ENCODE data around the gene MCF2L.
"Not testable (repeated sequence)": the region's sequence is repeated elsewhere in the genome, so short reads cannot be mapped to it uniquely, and the experiment has no call there.

Gene MCF2L

DNA sequence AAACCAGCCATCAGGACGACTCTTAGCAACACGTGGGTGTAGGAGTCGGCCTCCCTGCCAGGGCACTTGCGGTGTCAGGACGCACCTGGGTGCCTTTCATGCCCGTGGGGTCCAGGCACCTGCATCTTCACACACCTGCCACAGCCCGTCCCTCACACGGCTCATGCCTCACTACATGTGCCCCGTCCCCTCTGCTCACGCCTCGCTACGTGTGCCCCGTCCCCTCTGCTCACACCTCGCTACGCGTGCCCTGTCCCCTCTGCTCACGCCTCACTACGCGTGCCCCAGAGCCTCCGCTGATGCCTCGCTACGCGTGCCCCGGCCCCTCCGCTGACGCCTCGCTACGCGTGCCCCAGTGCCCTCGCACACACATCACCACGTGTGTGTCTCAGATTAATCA, 78.6 kb downstream of the MCF2L start:
- Histone ChIP-seq H3K36me3 (ENCODE audit: control insufficient read depth, low read depth, low read length) (no peaks in the 10 kb centered on the region), H3K9me3 (ENCODE audit: control insufficient read depth, low read depth, low read length) (no peaks in the 10 kb centered on the region), H3K27me3 (ENCODE audit: control insufficient read depth, insufficient read depth, low read length) (peaks cover 13% of the 10 kb centered on the region), H3K9ac (ENCODE audit: low read length) (no peak overlapping the region), H3K27ac (ENCODE audit: low read length) (no peak overlapping the region), H3K4me3 (ENCODE audit: low read length) (no peak overlapping the region), H3K4me1 (ENCODE audit: control insufficient read depth, low read depth, low read length) (no peaks in the 10 kb centered on the region)

DNA sequence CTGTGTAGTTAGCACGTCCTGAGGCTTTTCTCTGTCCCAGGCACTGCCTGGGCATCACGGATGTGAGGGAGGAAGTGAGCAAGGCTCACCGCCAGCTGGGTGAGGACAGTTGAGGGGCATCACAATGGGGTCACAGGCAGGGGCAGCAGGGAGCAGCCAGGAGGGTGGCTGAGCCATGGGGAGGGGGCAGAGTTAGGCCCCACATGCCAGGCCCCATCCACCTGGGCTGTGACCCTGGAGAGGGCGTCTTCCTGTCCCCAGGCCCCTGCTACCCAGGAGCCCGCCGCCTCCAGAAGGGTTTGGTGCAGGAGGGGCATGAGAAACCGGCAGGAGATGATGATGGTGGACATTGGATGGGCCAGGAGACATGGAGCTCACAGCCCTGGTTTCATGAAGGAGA, 79.8 kb downstream of the MCF2L start:
- Histone ChIP-seq H3K9me3 (ENCODE audit: control insufficient read depth, low read depth, low read length) (no peaks in the 10 kb centered on the region), H3K27me3 (ENCODE audit: control insufficient read depth, insufficient read depth, low read length) (peaks cover 13% of the 10 kb centered on the region), H3K4me3 (ENCODE audit: low read length) (no peak overlapping the region), H3K4me1 (ENCODE audit: control insufficient read depth, low read depth, low read length) (no peaks in the 10 kb centered on the region), H3K36me3 (ENCODE audit: control insufficient read depth, low read depth, low read length) (no peaks in the 10 kb centered on the region), H3K27ac (ENCODE audit: low read length) (no peak overlapping the region), H3K9ac (ENCODE audit: low read length) (no peak overlapping the region)

DNA sequence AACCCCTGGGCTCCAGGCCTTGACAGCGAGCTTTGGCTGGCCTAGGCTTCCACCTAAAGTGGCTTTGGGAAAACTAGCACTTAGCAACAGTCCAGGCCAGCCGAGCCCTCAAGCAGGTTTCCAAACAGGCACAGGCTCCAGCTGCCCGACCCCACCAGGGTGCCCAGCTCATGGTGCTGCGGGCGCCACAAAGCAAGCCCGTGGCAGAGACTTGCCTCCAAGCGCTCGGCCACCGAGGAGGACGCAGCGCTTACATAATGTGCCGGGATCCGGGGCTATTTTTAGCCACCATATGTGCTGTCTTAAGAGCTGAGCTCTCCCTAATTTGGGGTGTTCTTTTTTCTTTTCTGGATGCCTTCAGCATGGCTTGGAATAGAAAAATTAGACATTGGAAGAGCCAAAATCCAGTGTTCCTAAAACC, 80.5 kb downstream of the MCF2L start:
- no peak overlapping the region for H3K9ac ChIP-seq (ENCODE audit: low read length)
- no peak overlapping the region for H3K4me3 ChIP-seq (ENCODE audit: low read length)
- H3K4me1 ChIP-seq (ENCODE audit: control insufficient read depth, low read depth, low read length): no peaks in the 10 kb centered on the region
- no peaks in the 10 kb centered on the region for H3K36me3 ChIP-seq (ENCODE audit: control insufficient read depth, low read depth, low read length)
- no peak overlapping the region for H3K27ac ChIP-seq (ENCODE audit: low read length)
- H3K9me3 ChIP-seq (ENCODE audit: control insufficient read depth, low read depth, low read length): no peaks in the 10 kb centered on the region
- peaks cover 13% of the 10 kb centered on the region for H3K27me3 ChIP-seq (ENCODE audit: control insufficient read depth, insufficient read depth, low read length)

DNA sequence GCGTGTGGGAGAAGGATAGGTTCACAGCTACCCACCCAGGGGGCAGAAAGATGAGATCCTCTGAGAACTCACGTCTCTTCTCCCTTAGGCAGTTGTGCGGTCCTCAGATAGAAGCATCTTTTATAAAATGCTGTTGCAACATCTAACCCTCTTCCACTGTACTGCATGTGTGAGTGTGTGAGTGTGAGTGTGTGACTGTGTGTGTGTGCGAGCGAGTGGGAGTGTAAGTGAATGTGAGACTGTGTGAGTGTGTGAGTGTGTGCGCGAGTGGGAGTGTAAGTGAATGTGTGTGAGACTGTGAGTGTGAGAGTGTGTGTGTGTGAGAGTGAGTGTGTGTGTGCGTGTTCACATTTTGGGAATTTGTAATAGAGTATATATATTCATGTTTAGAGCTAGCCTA, 81.0 kb downstream of the MCF2L start:
- no peaks in the 10 kb centered on the region for H3K36me3 ChIP-seq (ENCODE audit: control insufficient read depth, low read depth, low read length)
- H3K4me3 ChIP-seq (ENCODE audit: low read length): no peak overlapping the region
- H3K9ac ChIP-seq (ENCODE audit: low read length): no peak overlapping the region
- no peak overlapping the region for H3K27ac ChIP-seq (ENCODE audit: low read length)
- no peaks in the 10 kb centered on the region for H3K4me1 ChIP-seq (ENCODE audit: control insufficient read depth, low read depth, low read length)
- peaks cover 13% of the 10 kb centered on the region for H3K27me3 ChIP-seq (ENCODE audit: control insufficient read depth, insufficient read depth, low read length)
- H3K9me3 ChIP-seq (ENCODE audit: control insufficient read depth, low read depth, low read length): no peaks in the 10 kb centered on the region

DNA sequence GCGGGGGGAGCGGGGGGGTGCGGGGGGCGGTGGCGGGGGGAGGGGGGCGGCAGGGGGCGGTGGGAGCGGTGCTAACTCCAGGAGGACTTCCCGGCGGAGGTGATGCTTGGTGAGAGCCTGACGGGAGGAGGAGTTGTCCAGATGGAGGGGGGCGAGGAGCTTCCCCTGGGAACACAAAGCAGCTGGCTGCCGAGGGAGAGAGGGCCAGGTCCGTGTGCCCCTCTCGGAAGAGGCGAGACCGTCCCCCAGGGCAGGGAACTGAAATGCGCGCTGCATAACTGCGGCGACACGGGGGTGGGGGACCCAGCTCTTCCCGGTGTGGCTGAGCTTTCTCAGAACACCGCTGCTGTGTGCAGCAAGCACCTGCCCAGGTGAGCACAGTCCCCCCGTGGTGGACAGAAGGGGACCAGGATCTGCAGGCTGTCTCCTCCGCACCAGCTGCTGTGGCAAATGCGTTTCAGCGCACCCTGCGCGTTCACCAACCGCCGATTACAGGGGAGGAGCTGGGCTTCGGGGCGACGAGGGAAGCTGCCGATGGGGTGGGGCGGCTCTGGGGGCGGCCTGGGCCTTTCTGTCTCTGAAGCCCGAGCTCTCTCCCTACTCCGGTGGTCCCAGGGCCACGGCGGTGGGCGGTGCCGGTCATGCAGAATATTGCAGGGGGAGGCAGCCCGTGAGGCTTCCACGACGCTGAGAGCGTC, 81.9 kb downstream of the MCF2L start:
- H3K4me1 ChIP-seq (ENCODE audit: control insufficient read depth, low read depth, low read length): no peaks in the 10 kb centered on the region
- H3K9me3 ChIP-seq (ENCODE audit: control insufficient read depth, low read depth, low read length): no peaks in the 10 kb centered on the region
- peaks cover 13% of the 10 kb centered on the region for H3K27me3 ChIP-seq (ENCODE audit: control insufficient read depth, insufficient read depth, low read length)
- H3K9ac ChIP-seq (ENCODE audit: low read length): no peak overlapping the region
- peak overlapping the region; percentile 43 for H3K4me3 ChIP-seq (ENCODE audit: low read length)
- no peak overlapping the region for H3K27ac ChIP-seq (ENCODE audit: low read length)
- no peaks in the 10 kb centered on the region for H3K36me3 ChIP-seq (ENCODE audit: control insufficient read depth, low read depth, low read length)

DNA sequence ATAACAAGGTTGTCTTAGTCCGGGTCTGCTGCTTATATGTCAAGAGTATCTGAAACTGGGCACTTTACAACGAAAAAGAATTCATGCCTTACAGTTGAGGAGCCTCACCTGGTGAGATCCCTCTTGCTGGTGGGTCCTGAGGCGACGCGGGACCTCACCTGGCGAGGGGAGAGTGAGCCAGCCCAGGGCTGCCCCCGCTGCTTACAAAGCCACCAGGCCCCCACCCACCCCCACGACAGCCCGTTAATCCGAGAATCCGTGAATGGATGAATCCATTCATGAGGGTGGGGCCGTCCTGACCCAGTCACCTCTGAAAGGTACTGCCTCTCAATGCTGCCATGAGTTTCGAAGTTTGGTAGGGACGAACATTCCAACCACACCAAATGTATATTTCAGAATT, 82.6 kb downstream of the MCF2L start:
- H3K9ac ChIP-seq (ENCODE audit: low read length): no peak overlapping the region
- no peak overlapping the region for H3K27ac ChIP-seq (ENCODE audit: low read length)
- no peaks in the 10 kb centered on the region for H3K9me3 ChIP-seq (ENCODE audit: control insufficient read depth, low read depth, low read length)
- H3K4me1 ChIP-seq (ENCODE audit: control insufficient read depth, low read depth, low read length): no peaks in the 10 kb centered on the region
- no peak overlapping the region for H3K4me3 ChIP-seq (ENCODE audit: low read length)
- H3K36me3 ChIP-seq (ENCODE audit: control insufficient read depth, low read depth, low read length): no peaks in the 10 kb centered on the region
- H3K27me3 ChIP-seq (ENCODE audit: control insufficient read depth, insufficient read depth, low read length): peaks cover 13% of the 10 kb centered on the region

DNA sequence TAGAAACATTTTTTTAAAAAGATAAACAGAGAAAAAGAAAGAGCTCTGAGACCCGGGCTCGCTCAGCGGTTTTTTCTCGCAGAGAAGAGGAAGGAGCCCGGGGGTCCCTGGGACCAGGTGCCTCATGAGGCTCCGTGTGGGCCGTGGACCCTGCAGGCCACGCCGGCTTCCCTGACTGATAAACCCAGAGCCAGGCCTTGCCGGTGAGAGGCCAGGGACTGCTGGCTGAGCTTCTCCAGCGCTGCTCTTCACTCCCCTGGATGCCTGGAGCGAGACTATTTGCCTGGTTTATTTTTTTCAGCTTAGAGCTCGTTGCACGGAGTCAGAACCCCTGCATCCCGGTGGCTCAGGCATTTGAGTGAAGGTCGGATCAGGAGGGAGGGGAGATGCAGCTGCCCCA, 83.2 kb downstream of the MCF2L start:
- Histone ChIP-seq H3K27ac (ENCODE audit: low read length) (no peak overlapping the region), H3K9me3 (ENCODE audit: control insufficient read depth, low read depth, low read length) (no peaks in the 10 kb centered on the region), H3K4me1 (ENCODE audit: control insufficient read depth, low read depth, low read length) (no peaks in the 10 kb centered on the region), H3K9ac (ENCODE audit: low read length) (no peak overlapping the region), H3K4me3 (ENCODE audit: low read length) (no peak overlapping the region), H3K27me3 (ENCODE audit: control insufficient read depth, insufficient read depth, low read length) (peaks cover 13% of the 10 kb centered on the region), H3K36me3 (ENCODE audit: control insufficient read depth, low read depth, low read length) (no peaks in the 10 kb centered on the region)

DNA sequence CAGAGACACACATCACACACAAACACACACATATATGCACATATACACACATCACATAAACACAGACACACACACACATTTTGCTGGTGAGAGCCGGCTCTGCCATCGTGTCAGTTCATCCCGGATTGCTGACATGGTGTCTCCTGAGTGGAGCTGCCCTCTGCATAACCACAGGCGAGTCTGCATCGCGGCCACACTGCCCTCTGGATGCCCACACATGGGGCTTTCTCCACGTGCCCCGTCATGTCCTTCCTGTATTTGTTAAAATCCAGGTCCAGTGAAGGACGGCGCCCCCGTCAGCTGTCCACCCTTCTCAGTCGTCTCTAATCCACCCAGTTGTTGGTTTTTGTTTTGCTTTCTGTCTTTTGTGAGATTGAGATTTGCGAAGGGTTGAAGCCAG, 84.0 kb downstream of the MCF2L start:
- Histone ChIP-seq H3K27ac (ENCODE audit: low read length) (no peak overlapping the region), H3K9me3 (ENCODE audit: control insufficient read depth, low read depth, low read length) (no peaks in the 10 kb centered on the region), H3K9ac (ENCODE audit: low read length) (no peak overlapping the region), H3K36me3 (ENCODE audit: control insufficient read depth, low read depth, low read length) (no peaks in the 10 kb centered on the region), H3K4me1 (ENCODE audit: control insufficient read depth, low read depth, low read length) (no peaks in the 10 kb centered on the region), H3K27me3 (ENCODE audit: control insufficient read depth, insufficient read depth, low read length) (peaks cover 13% of the 10 kb centered on the region), H3K4me3 (ENCODE audit: low read length) (no peak overlapping the region)

DNA sequence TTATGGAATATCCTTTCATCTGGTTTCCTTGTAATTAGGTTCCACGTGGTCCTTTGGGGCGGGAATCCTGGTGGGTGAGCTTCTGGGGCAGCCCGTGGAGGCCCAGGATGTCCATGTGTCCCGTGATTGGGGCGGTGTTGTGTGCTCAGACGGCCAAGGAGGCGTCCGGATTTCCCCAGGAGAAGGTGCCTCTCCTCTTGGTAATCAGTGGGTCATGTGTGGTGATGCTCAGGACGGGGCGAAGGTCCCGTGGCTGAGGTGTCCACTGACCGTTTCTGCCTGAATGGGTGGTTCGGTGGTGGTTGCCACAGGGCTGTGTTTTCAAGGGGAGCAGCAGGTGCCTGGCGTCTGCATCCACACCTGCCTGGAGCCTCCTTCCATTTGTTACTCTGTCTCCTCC, 84.4 kb downstream of the MCF2L start:
- H3K27me3 ChIP-seq (ENCODE audit: control insufficient read depth, insufficient read depth, low read length): peaks cover 13% of the 10 kb centered on the region
- no peaks in the 10 kb centered on the region for H3K36me3 ChIP-seq (ENCODE audit: control insufficient read depth, low read depth, low read length)

DNA sequence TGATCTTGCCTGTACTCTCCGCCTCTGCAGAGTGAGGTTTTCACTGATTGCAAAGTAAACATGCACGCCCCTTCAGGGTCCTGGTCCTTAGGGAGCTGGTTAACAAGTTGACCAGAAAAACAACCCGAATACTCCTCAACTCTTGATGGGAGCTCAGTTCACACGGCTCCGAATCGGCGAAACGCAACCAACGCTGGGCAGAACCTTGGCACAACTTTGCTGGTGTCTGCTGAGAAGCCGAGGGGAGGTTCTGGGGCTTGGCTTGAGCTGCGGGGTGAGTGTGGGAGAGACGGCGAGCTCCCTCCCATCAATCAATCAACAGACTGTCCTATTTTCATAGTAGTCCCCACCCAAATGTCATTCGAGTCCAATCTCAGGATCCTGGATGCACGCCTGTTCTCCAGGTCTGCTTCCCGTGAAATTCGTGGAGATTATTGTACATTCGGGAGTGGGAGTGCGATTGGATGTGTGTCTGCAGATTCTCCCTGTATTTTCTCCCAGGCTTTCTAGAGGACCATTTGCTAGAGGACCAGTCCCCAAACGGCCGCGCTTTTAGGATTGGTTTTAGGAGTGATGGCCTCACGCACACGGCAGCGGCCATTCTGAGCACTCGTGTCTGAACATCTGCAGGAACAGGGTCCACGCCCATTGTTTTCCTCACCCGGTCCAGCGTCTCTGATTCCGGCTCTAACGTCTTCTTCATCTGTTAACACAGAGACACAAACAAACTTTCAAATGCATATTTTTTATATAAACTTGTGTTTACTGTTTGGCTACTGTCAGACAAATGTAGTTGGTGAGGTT, 85.0 kb downstream of the MCF2L start:
- no peak overlapping the region for H3K4me3 ChIP-seq (ENCODE audit: low read length)
- H3K9ac ChIP-seq (ENCODE audit: low read length): no peak overlapping the region
- peaks cover 13% of the 10 kb centered on the region for H3K27me3 ChIP-seq (ENCODE audit: control insufficient read depth, insufficient read depth, low read length)
- H3K36me3 ChIP-seq (ENCODE audit: control insufficient read depth, low read depth, low read length): no peaks in the 10 kb centered on the region
- H3K4me1 ChIP-seq (ENCODE audit: control insufficient read depth, low read depth, low read length): no peaks in the 10 kb centered on the region
- H3K9me3 ChIP-seq (ENCODE audit: control insufficient read depth, low read depth, low read length): no peaks in the 10 kb centered on the region
- no peak overlapping the region for H3K27ac ChIP-seq (ENCODE audit: low read length)

More for the DNA sequence above, 84.4 kb downstream of the MCF2L start:
- Histone ChIP-seq H3K9ac (ENCODE audit: low read length) (no peak overlapping the region), H3K9me3 (ENCODE audit: control insufficient read depth, low read depth, low read length) (no peaks in the 10 kb centered on the region), H3K4me1 (ENCODE audit: control insufficient read depth, low read depth, low read length) (no peaks in the 10 kb centered on the region), H3K27ac (ENCODE audit: low read length) (no peak overlapping the region), H3K4me3 (ENCODE audit: low read length) (no peak overlapping the region)

DNA sequence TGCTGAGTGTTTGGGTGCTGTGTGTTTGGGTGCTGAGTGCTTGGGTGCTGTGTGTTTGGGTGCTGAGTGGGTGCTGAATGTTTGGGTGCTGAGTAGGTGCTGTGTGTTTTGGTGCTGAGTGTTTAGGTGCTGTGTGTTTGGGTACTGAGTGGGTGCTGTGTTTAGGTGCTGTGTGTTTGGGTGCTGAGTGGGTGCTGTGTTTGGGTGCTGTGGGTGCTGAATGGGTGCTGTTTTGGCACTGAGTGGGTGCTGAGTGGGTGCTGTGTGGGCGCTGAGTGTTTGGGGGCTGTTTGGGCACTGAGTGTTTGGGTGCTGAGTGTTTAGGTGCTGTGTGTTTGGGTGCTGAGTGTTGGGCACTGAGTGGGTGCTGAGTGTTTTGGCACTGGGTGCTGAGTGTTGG, 88.1 kb downstream of the MCF2L start:
- no peaks in the 10 kb centered on the region for H3K27me3 ChIP-seq (ENCODE audit: control insufficient read depth, insufficient read depth, low read length)

DNA sequence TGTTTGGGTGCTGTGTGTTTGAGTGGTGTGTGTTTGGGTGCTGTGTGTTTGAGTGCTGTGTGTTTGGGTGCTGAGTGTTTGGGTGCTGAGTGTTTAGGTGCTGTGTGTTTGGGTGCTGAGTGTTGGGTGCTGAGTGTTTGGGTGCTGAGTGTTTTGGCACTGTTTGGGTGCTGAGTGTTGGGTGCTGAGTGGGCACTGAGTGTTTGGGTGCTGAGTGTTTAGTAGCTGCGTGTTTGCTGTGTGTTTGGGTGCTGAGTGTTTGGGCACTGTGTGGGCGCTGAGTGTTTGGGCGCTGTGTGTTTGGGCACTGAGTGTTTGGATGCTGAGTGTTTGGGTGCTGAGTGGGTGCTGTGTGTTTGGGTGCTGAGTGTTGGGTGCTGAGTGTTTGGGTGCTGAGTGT, 88.5 kb downstream of the MCF2L start:
- not testable (repeated sequence) for H3K9me3 ChIP-seq (ENCODE audit: control insufficient read depth, low read depth, low read length); H3K9ac ChIP-seq (ENCODE audit: low read length); H3K27ac ChIP-seq (ENCODE audit: low read length); H3K4me1 ChIP-seq (ENCODE audit: control insufficient read depth, low read depth, low read length); H3K27me3 ChIP-seq (ENCODE audit: control insufficient read depth, insufficient read depth, low read length); H3K4me3 ChIP-seq (ENCODE audit: low read length); H3K36me3 ChIP-seq (ENCODE audit: control insufficient read depth, low read depth, low read length)

More for the DNA sequence above, 88.1 kb downstream of the MCF2L start:
- no peaks in the 10 kb centered on the region for H3K4me1 ChIP-seq (ENCODE audit: control insufficient read depth, low read depth, low read length)
- H3K4me3 ChIP-seq (ENCODE audit: low read length): no peak overlapping the region
- H3K9me3 ChIP-seq (ENCODE audit: control insufficient read depth, low read depth, low read length): no peaks in the 10 kb centered on the region
- H3K27ac ChIP-seq (ENCODE audit: low read length): no peak overlapping the region
- H3K36me3 ChIP-seq (ENCODE audit: control insufficient read depth, low read depth, low read length): no peaks in the 10 kb centered on the region
- no peak overlapping the region for H3K9ac ChIP-seq (ENCODE audit: low read length)

Data from iPS-18a (cell line).